ENCODE data around the gene CNTN5.

The CNTN5 gene

DNA sequence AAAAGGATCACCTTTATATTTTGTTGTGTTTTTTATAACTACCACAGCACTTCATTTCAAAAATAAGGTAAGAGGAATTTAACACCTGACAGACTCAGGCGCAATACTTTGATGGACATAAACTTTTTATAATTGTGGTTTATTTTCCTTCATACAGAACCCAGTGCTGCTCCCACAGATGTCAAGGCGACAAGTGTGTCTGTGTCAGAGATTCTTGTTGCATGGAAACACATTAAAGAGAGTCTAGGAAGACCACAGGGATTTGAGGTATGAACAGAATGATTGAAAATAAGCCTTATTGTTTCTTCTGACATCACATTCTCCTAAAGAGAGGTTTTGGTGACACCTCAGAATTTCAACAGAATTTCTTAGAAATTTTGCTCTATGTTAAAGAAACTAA, 1287.5 kb downstream of the CNTN5 start:
- DNase-seq, result no peak
- intact Hi-C loops (cut with DNase I), result no loop called here

GRCh38 chr11:100315946-100316345, 1295.2 kb downstream of the CNTN5 start:
- DNase-seq, result no peak
- intact Hi-C loops (cut with DNase I), result no loop called here

- DNase-seq, result no peak
- intact Hi-C loops (cut with DNase I), result no loop called here
Observed at GRCh38 chr11:100316952-100317351, 1296.2 kb downstream of the CNTN5 start.

- no peak for DNase-seq
- intact Hi-C loops (cut with DNase I), result no loop called here
Observed at GRCh38 chr11:100319691-100320090, 1298.9 kb downstream of the CNTN5 start.

- DNase-seq, result no peak
- intact Hi-C loops (cut with DNase I), result no loop called here
Observed at GRCh38 chr11:100328626-100329340, 1308.0 kb downstream of the CNTN5 start.

- intact Hi-C loops (cut with DNase I), result no loop called here
- no peak for DNase-seq
Observed at GRCh38 chr11:100329352-100329751, 1308.6 kb downstream of the CNTN5 start.

GRCh38 chr11:100336873-100337272, 1316.1 kb downstream of the CNTN5 start:
- no peak for DNase-seq
- intact Hi-C loops (cut with DNase I), result no loop called here

DNA sequence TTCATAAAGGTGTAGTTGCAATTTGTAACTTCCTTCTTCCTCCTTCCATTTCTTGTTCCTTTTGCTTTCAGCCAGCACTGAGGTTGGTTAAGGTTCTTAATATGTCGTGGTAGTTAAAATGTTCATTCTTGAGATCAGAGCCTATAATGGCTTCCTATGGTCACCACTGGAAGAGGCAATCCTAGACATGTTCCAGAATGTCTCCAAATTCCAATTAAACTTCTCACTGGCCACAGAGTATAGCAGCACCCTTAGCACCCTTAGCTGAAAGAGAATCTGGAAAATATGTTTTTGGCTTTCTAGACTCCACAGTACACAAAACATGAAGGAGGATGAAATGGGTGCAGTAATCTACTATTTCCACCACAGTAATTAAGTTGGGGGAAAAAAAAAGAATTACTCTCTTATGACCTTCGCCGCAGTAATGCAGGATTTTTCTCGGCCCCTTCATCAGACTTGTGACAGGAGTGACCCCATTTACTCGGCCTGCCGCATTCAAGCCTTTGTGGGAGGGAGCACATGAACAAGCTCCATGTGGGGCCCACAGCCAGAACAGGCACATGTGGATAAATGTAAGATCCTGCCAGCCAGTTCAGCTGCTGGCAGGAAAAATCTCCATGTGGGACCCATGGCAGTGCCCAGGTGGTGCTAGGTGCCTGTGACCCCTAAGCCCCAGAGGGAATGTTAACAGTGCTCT, 1317.5 kb downstream of the CNTN5 start:
- intact Hi-C loops (cut with DNase I), result no loop called here
- no peak for DNase-seq

DNA sequence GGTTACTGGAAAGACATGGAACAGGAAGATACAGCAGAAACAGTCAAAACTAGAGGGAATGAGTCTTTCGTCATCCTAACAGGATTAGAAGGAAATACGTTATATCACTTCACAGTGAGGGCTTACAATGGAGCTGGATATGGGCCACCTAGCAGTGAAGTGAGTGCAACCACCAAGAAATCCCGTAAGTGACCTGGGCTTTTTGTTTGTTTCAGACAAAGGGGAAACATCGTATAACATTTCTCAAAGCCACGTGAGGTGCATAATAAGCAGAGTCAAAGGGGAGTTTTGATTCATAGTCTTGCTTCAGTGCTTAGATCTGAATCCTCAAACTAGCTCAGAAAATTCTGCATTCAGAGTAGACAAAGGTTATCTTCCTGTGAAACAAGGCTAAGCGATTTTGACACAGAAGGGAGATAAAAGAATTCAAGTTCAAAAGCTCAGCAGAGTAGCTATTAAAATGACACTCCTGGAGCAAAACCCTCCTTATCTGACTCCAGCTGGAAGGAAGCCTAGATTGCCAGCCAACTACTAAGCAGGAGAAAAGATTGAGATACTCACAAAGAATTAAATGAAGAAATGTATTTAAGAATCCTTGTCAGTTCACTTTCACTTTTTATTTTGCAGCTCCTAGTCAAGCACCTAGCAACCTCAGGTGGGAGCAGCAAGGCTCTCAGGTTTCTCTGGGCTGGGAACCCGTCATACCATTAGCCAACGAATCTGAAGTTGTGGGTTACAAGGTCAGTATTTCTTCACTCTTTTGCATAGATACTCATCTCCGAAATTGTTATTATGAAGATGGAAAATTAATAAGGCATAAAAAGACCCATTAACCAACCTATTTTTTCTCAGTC, 1319.9 kb downstream of the CNTN5 start:
- intact Hi-C loops (cut with DNase I), result no loop called here
- no peak for DNase-seq

- no peak for DNase-seq
- intact Hi-C loops (cut with DNase I), result no loop called here
Observed at GRCh38 chr11:100353083-100353482, 1332.3 kb downstream of the CNTN5 start.

GRCh38 chr11:100354736-100355135, 1334.0 kb downstream of the CNTN5 start:
- DNase-seq, result no peak
- intact Hi-C loops (cut with DNase I), result no loop called here

DNA sequence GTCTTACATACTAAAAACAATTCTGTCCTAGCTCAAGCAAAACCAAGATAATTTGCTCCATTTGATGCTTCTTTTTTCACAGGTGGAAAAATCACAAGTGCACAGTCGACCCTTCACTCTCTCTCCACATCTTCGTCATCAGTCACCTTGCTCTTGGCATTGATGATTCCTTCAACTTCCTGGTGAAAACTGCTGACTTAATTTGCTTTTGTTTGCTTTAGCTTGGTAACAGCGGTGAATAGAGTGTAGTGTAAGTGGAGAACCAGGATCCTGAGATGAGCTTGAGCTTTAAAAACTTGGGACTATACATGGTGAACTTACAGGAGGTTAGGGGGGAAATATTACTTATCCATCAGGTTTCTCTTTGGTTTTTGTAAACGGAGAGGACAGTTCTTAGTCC, 1335.3 kb downstream of the CNTN5 start:
- no peak for DNase-seq
- intact Hi-C loops (cut with DNase I), result no loop called here

GRCh38 chr11:100359281-100359680, 1338.5 kb downstream of the CNTN5 start:
- no peak for DNase-seq
- intact Hi-C loops (cut with DNase I), result no loop called here

- intact Hi-C loops (cut with DNase I), result no loop called here
Observed at GRCh38 chr11:100367892-100368291, 1347.1 kb downstream of the CNTN5 start.

DNA sequence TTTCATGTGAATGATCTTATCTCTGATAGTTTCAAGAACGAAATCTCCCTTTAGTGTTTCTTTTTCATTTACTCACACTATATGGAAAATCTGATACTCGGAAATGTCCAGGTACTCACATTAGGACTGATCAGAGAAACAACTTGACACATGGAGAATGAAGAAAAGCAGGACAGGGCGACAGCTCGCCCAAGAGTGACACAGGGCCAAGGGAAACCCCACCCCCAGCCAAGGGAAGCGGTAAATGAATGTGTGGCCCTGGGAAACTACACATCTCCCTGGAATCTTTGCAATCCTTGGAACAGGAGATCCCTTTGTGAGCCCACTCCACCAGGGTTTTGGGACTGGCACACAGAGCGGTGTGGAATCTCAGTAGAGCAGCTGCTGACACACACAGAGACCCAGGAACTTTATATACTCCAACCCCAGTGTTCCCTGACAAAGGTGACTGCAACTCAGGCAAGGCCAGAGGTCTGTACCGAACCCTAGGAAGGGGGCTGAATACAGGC, 1362.7 kb downstream of the CNTN5 start:
- intact Hi-C loops (cut with DNase I), result no loop called here
- no peak for DNase-seq

More at GRCh38 chr11:100367892-100368291, 1347.1 kb downstream of the CNTN5 start:
- DNase-seq, result no peak

DNA sequence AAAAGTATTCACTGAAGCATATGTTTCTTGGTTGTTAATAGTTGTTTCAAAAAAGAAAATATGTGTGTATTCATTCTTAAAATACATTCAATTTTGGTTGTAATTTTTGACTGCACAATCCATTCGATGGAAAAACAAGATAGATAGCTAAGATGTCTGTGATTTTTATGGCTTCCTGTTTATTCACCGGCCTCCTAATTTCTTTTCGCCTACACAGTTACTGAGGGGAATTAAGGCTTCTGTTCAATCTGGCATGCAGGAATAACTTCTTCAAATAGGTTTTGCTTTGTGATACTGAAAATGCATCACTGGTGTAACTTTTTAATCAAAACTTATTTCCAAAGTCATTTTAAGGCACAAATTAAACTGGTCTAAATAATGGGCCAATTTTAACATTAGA, 1375.5 kb downstream of the CNTN5 start:
- DNase-seq, result no peak
- intact Hi-C loops (cut with DNase I), result no loop called here

DNA sequence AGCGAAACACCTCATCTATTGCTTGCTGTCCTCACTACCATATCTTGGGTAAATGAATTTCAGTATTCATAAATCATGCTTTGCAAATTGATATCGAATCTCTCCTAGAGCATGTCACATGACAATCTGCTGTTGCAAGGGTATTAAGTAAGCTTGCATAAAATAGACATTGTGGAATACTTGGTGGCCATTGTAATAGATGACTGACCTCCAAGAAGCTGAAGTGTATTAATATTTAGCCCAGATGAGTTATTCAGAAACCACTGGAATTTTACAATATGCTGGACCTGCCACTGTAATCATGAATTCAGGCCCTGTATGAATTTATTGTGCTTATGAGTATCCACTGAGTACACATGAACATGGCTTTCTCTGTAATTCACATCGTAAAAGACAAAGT, 1376.7 kb downstream of the CNTN5 start:
- DNase-seq, result no peak
- intact Hi-C loops (cut with DNase I), result no loop called here

DNA sequence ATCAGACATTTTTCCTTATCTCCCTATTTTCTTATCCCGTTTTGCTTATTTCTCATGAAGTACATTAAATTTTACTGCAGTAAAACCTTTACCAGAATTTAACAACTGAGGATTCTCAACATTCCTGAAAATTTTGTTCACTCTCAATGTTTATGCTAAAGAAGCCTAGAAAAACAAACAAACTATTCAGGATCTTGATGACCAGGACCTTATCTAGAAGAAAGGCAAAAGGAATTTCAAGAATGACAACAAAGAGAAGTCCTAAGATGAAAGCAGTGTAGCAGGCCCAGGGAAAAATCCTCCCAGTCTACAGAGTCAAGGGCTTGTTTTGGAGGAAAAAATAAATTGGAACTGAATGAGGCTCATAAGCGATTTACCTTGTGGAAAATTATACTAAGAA, 1383.1 kb downstream of the CNTN5 start:
- intact Hi-C loops (cut with DNase I), result no loop called here
- DNase-seq, result no peak

- intact Hi-C loops (cut with DNase I), result no loop called here
Observed at GRCh38 chr11:100404907-100405306, 1384.2 kb downstream of the CNTN5 start.

More at GRCh38 chr11:100404907-100405306, 1384.2 kb downstream of the CNTN5 start:
- DNase-seq, result no peak

Measured in head of caudate nucleus (tissue), 42 donors.